ENCODE data around the gene MYEOV.

The MYEOV gene

DNA sequence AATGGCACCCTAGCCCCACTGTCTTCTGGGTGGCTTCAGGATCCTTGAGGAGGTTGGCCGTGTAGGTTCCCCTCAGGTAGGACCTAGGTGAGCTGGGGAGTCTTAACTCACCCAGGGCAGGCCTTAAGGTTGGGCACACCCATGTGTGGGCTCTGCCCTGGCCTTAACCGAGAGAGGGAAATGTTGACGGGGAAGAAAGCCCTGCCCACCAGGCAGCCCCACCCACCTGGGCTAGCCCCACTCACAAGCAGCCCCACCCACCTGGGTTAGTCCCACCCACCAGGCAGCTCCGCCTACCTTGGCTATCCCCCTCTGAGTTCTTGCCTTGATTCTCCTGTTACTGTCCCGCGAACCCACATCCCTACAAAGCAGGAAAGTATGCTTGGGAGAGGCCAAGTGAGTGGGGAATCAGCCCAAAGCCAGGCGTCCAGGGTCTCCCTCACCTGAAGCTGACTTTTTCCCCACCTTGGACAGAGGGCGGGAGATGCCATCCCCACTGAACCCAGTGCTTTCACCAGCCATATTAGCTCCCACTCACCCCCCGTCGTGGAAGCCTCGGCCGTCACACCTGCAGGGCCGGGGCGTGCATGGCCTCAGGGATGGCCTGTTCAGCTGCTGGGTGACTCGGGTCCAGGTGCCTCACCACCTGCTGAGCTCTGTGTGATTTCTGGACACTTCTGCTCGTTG is at the start of gene MYEOV:
TSS of gene MYEOV (plus strand) at position 337 of the 687 bp plus-strand sequence. CDS start 1,200 bp downstream, outside the sequence.
- Histone ChIP-seq H3K9ac (ENCODE audit: low read length) (peak within 1 kb of the TSS; percentile 89), H3K4me1 (ENCODE audit: low read length) (peaks cover 39% of the 10 kb centered on the region), H3K9me3 (replicated peaks; ENCODE audit: insufficient read depth, low read length) (no peaks in the 10 kb centered on the region), H3K4me2 (ENCODE audit: low read depth, low read length) (peak within 1 kb of the TSS; percentile 92), H3K4me3 (ENCODE audit: low read length) (peak within 1 kb of the TSS; percentile 88), H2AFZ (ENCODE audit: low read length) (no peak within 1 kb of the TSS), H3K9me2 (replicated peaks; ENCODE audit: insufficient read depth, low read length) (no peaks in the 10 kb centered on the region), H4K20me1 (ENCODE audit: insufficient read depth, low read length) (no peaks in the 10 kb centered on the region), H3K79me2 (ENCODE audit: low read length) (peaks cover 39% of the 10 kb centered on the region), H3K27me3 (replicated peaks; ENCODE audit: insufficient read depth, low read length) (no peaks in the 10 kb centered on the region), H3K27ac (ENCODE audit: low read length) (peak within 1 kb of the TSS; percentile 98), H3K36me3 (replicated peaks; ENCODE audit: insufficient read depth, low read length) (no peaks in the 10 kb centered on the region), H3F3A (ENCODE audit: insufficient read depth, low read length) (peaks cover 46% of the 10 kb centered on the region)
- DNase-seq: peak; percentile 87
- TF ChIP-seq EZH2 (optimal IDR thresholded peaks at IDR 0.05; ENCODE audit: low read depth, low read length): no peak
- TF ChIP-seq EZH2phosphoT487 (IDR thresholded peaks at IDR 0.05; ENCODE audit: low read length): no peak
- TF ChIP-seq, protein P1, sequence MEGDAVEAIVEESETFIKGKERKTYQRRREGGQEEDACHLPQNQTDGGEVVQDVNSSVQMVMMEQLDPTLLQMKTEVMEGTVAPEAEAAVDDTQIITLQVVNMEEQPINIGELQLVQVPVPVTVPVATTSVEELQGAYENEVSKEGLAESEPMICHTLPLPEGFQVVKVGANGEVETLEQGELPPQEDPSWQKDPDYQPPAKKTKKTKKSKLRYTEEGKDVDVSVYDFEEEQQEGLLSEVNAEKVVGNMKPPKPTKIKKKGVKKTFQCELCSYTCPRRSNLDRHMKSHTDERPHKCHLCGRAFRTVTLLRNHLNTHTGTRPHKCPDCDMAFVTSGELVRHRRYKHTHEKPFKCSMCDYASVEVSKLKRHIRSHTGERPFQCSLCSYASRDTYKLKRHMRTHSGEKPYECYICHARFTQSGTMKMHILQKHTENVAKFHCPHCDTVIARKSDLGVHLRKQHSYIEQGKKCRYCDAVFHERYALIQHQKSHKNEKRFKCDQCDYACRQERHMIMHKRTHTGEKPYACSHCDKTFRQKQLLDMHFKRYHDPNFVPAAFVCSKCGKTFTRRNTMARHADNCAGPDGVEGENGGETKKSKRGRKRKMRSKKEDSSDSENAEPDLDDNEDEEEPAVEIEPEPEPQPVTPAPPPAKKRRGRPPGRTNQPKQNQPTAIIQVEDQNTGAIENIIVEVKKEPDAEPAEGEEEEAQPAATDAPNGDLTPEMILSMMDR (IDR thresholded peaks at IDR 0.05; ENCODE audit: low read length): no peak

GRCh38 chr11:69244266-69244665 is 49.7 kb upstream of the MYEOV start:
- H3K27me3 ChIP-seq (replicated peaks; ENCODE audit: insufficient read depth, low read length): no peaks in the 10 kb centered on the region
- H3K9ac ChIP-seq (ENCODE audit: low read length): no peak overlapping the region
- DNase-seq: no peak
- no peaks in the 10 kb centered on the region for H3K4me1 ChIP-seq (ENCODE audit: low read length)
- no peak overlapping the region for H3K27ac ChIP-seq (ENCODE audit: low read length)
- no peak overlapping the region for H2AFZ ChIP-seq (ENCODE audit: low read length)
- no peaks in the 10 kb centered on the region for H3K36me3 ChIP-seq (replicated peaks; ENCODE audit: insufficient read depth, low read length)
- H3K4me3 ChIP-seq (ENCODE audit: low read length): no peak overlapping the region
- no peaks in the 10 kb centered on the region for H3K79me2 ChIP-seq (ENCODE audit: low read length)
- H3K9me2 ChIP-seq (replicated peaks; ENCODE audit: insufficient read depth, low read length): no peaks in the 10 kb centered on the region
- H3K4me2 ChIP-seq (ENCODE audit: low read depth, low read length): no peak overlapping the region
- no peaks in the 10 kb centered on the region for H4K20me1 ChIP-seq (ENCODE audit: insufficient read depth, low read length)
- TF ChIP-seq, protein P1 (IDR thresholded peaks at IDR 0.05; ENCODE audit: low read length): no peak
- TF ChIP-seq EZH2 (optimal IDR thresholded peaks at IDR 0.05; ENCODE audit: low read depth, low read length) (no peak), EZH2phosphoT487 (IDR thresholded peaks at IDR 0.05; ENCODE audit: low read length) (no peak)
- no peaks in the 10 kb centered on the region for H3K9me3 ChIP-seq (replicated peaks; ENCODE audit: insufficient read depth, low read length)
- no peaks in the 10 kb centered on the region for H3F3A ChIP-seq (ENCODE audit: insufficient read depth, low read length)

DNA sequence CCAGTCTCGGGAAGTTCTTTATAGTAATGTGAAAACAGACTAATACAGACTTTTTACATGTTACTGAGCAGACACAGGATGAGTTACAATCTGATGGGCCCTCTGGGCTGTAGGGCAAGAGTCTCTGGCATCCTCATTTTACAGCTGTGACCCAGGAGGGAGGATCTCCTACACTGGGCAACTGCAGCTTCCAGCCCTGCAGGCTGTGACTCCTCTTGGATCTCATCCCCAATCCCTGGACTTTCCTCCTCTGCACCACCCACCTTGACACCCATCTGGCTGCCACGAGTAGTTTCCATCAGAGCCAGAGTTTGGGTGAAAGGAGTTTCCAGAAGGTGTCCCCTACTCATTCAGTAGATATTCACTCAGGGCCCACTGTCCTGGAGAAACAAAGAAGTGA is 48.9 kb upstream of the MYEOV start:
- TF ChIP-seq EZH2 (optimal IDR thresholded peaks at IDR 0.05; ENCODE audit: low read depth, low read length) (no peak), EZH2phosphoT487 (IDR thresholded peaks at IDR 0.05; ENCODE audit: low read length) (no peak)
- TF ChIP-seq, protein P1 (IDR thresholded peaks at IDR 0.05; ENCODE audit: low read length): no peak
- H3K4me3 ChIP-seq (ENCODE audit: low read length): no peak overlapping the region
- H3K4me2 ChIP-seq (ENCODE audit: low read depth, low read length): no peak overlapping the region
- no peak overlapping the region for H2AFZ ChIP-seq (ENCODE audit: low read length)
- H3K9ac ChIP-seq (ENCODE audit: low read length): no peak overlapping the region
- H3K79me2 ChIP-seq (ENCODE audit: low read length): no peaks in the 10 kb centered on the region
- H3K36me3 ChIP-seq (replicated peaks; ENCODE audit: insufficient read depth, low read length): no peaks in the 10 kb centered on the region
- DNase-seq: no peak
- H3K4me1 ChIP-seq (ENCODE audit: low read length): peaks cover 5% of the 10 kb centered on the region
- H3K27me3 ChIP-seq (replicated peaks; ENCODE audit: insufficient read depth, low read length): no peaks in the 10 kb centered on the region
- no peaks in the 10 kb centered on the region for H3K9me3 ChIP-seq (replicated peaks; ENCODE audit: insufficient read depth, low read length)
- no peaks in the 10 kb centered on the region for H4K20me1 ChIP-seq (ENCODE audit: insufficient read depth, low read length)
- no peak overlapping the region for H3K27ac ChIP-seq (ENCODE audit: low read length)
- no peaks in the 10 kb centered on the region for H3F3A ChIP-seq (ENCODE audit: insufficient read depth, low read length)
- no peaks in the 10 kb centered on the region for H3K9me2 ChIP-seq (replicated peaks; ENCODE audit: insufficient read depth, low read length)
